ENCODE measurements around the gene TMEM108.

TMEM108 gene

DNA sequence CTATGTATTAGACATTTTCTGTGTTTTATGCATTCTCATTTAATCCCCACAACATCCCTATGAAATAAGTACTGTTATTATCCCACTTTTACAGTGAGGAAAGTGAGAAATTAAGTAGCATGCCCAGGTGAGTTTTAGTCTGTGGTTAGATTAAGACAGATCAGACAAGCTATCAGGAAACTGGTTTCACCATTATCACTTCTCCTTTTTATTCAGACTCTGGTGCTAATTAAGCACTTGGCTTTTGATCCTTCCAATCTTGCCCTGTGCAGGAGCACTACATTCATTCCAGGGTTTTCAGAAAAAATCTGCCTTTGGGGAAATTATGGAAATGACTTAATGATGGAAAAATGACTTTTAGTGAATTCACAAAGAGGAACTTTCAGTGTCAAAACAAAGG is 115.2 kb downstream of the TMEM108 start:
- H3K4me3 ChIP-seq (replicated peaks; ENCODE audit: low read depth, low read length), result no peak overlapping the region
- DNase-seq (ENCODE audit: extremely low read depth, low read depth), result no peak
- TF ChIP-seq, protein P1, sequence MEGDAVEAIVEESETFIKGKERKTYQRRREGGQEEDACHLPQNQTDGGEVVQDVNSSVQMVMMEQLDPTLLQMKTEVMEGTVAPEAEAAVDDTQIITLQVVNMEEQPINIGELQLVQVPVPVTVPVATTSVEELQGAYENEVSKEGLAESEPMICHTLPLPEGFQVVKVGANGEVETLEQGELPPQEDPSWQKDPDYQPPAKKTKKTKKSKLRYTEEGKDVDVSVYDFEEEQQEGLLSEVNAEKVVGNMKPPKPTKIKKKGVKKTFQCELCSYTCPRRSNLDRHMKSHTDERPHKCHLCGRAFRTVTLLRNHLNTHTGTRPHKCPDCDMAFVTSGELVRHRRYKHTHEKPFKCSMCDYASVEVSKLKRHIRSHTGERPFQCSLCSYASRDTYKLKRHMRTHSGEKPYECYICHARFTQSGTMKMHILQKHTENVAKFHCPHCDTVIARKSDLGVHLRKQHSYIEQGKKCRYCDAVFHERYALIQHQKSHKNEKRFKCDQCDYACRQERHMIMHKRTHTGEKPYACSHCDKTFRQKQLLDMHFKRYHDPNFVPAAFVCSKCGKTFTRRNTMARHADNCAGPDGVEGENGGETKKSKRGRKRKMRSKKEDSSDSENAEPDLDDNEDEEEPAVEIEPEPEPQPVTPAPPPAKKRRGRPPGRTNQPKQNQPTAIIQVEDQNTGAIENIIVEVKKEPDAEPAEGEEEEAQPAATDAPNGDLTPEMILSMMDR (IDR thresholded peaks at IDR 0.05; ENCODE audit: low read depth, low read length, missing control alignments), result no peak

DNA sequence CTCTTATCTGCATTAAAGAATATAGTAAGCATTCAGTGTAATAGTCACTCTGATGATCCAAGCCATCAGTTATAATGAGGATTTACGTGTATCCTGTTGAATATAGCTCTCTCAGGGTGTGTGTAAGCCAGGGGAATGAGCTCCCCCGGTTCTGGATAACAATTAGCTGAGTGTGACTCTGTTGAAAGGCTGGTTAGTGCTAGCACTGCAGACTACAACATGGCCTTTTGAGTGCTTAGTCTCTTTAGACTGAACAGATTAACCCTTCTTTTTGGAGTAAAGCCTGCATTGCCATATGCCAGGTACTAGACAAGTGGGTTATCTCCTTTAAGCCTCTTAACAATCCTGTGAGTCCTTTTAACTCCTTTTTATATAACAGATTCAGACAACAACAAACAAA is 119.5 kb downstream of the TMEM108 start:
- no peak for DNase-seq (ENCODE audit: extremely low read depth, low read depth)
- TF ChIP-seq, protein P1 (IDR thresholded peaks at IDR 0.05; ENCODE audit: low read depth, low read length, missing control alignments), result no peak
- H3K4me3 ChIP-seq (replicated peaks; ENCODE audit: low read depth, low read length), result no peak overlapping the region

DNA sequence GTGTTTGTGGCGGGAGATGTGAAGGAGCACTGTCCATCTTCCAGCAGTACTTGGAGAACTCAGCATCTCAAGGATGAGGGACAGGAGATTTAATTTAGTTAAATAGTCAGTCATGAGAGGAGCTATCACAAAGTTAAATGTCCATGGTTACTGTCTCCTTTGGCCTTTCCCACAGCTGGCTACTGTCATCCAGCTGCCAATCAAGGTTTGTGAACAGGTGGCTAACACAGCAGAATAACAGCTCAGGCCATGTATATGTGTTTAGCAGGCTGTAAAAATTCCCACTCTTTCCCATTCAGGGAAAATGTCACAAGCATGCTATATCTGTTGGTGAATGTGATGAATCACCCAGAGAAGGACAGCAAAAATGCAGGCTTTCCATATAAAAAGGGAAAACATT is 120.5 kb downstream of the TMEM108 start:
- TF ChIP-seq, protein P1 (IDR thresholded peaks at IDR 0.05; ENCODE audit: low read depth, low read length, missing control alignments), result no peak
- H3K4me3 ChIP-seq (replicated peaks; ENCODE audit: low read depth, low read length), result no peak overlapping the region
- no peak for DNase-seq (ENCODE audit: extremely low read depth, low read depth)

DNA sequence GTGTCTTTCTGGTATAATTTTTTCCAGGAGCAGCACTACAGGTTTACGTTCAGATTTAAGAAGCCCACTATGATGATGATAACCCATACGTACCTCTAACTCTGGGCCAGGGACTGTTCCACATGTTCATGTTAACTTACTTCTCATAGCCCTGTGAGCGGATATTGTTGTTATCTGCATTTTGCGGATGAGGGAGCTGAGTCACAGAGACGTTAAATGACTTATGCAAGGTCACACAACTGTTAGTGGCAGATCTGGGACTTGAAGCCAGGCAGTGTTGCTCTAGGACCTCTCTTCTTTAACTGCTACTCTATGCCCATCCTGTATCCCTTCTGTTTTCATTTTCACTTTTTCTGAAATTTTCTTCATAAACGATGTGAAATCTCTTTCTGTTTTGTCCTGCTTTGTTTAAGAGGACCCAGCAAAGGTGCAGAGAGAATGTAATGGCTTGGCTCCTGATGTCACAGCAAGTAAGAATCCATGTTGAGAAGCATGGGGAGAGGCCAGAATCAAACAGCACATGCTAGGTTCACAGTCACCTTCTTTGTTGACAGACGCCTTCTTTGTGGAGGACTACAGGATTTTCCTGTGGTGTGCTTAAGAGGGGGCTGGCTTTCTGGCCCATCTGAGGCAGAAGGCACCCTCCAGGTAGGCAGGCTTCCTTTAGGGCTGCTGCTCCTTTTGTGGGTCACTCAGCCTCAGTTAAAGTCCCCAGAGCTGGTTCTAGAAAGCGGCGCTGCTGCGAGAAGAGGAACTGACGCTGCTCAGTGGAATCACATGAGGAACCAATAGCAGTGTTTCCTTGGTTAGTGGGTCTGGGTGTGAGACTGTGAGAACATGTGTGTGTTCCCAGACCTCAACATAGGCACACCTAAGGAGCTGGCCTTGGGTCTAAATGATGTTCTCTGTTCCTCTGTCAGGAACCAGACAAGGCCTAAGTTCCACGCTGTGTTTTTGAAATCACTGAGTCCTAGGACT is 121.6 kb downstream of the TMEM108 start:
- TF ChIP-seq, protein P1 (IDR thresholded peaks at IDR 0.05; ENCODE audit: low read depth, low read length, missing control alignments), result no peak
- DNase-seq (ENCODE audit: extremely low read depth, low read depth), result no peak
- H3K4me3 ChIP-seq (replicated peaks; ENCODE audit: low read depth, low read length), result no peak overlapping the region

DNA sequence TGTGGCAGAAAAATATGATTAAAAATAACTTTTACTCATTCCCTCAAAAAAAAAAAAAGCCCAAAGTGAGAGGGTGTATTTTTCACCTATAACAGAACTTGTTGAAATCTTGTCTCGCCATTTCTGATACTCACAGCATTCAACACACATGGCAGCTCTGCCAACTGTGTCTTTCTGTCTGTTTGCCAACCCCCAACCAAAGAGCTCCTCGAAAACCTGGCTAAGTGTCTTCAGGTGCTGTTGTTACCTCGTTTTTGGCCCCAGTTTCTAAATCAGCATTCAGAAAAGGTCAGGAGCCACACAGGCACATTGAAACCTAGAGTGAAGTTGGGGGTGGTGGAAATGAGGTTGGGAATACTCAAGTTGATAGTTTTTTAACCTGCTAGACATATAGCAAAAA is 123.5 kb downstream of the TMEM108 start:
- TF ChIP-seq, protein P1 (IDR thresholded peaks at IDR 0.05; ENCODE audit: low read depth, low read length, missing control alignments), result no peak
- DNase-seq (ENCODE audit: extremely low read depth, low read depth), result no peak
- no peak overlapping the region for H3K4me3 ChIP-seq (replicated peaks; ENCODE audit: low read depth, low read length)

DNA sequence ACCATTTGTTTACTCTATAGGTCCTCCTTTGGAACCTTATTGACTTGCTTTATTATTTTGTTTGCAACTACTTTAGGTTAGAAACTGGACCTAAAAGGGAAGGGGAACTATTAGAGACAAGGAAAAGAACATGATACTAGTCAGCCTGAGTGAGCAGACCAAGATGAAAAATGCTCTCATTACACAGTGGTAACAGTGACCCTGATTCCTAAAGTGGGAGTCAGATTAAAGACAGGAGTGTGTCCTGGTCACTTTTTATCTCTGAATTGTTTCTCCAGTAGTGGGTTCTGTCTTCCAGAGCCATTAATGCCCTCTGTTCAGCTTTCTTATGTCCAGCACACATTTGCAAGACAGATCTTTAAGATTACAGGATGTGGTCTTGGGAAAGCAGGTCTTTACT is 124.1 kb downstream of the TMEM108 start:
- TF ChIP-seq, protein P1 (IDR thresholded peaks at IDR 0.05; ENCODE audit: low read depth, low read length, missing control alignments), result no peak
- no peak for DNase-seq (ENCODE audit: extremely low read depth, low read depth)
- H3K4me3 ChIP-seq (replicated peaks; ENCODE audit: low read depth, low read length), result no peak overlapping the region
